HL-60 (cell line): ENCODE measurements around the gene MAGI2.

Source experiments
- DNase-seq, 2 experiments: peaks; one replicate each; pipeline ENCODE4 v3.0.0-alpha.2; 2010 to 2020; ENCODE audit warnings: low read depth in 1 of 2, low spot score in 1 of 2
- H3K27ac ChIP-seq: fragments of 250-450 bp; sonication (Bioruptor Pico); replicated peaks from 2 replicates; pipeline ENCODE4 v1.5.1; 2020; ENCODE audit warnings: mild to moderate bottlenecking, moderate library complexity
- H3K27me3 ChIP-seq: fragments of 250-450 bp; sonication (Bioruptor Pico); 2 replicates; pipeline ENCODE4 v1.5.1; 2021; ENCODE audit warnings: mild to moderate bottlenecking, moderate library complexity; ENCODE audit not compliant: insufficient read depth, poor library complexity, severe bottlenecking
- H3K4me3 ChIP-seq: replicated peaks from 2 replicates; pipeline ENCODE4 v1.5.1; 2011; ENCODE audit warnings: mild to moderate bottlenecking, control low read depth, low read length; ENCODE audit not compliant: insufficient read depth
- CTCF ChIP-seq: IDR thresholded peaks from one replicate; pipeline ENCODE4 v1.5.1; 2011; ENCODE audit warnings: low read length, control low read depth, inconsistent platforms; ENCODE audit not compliant: insufficient read depth
- GABPA ChIP-seq: IDR thresholded peaks from 2 replicates; pipeline ENCODE4 v1.6.1; 2012; ENCODE audit warnings: low read depth
- POLR2AphosphoS5 ChIP-seq: IDR thresholded peaks from 2 replicates; pipeline ENCODE4 v1.6.1; 2012; ENCODE audit warnings: low read depth
- REST ChIP-seq: IDR thresholded peaks from 2 replicates; pipeline ENCODE4 v1.6.1; 2012; ENCODE audit warnings: low read depth; ENCODE audit not compliant: insufficient replicate concordance
- SPI1 ChIP-seq: IDR thresholded peaks from 2 replicates; pipeline ENCODE4 v1.6.1; 2012; ENCODE audit warnings: low read depth, mild to moderate bottlenecking, borderline replicate concordance

Gene MAGI2

GRCh38 chr7:78476851-78477405 lies 976.5 kb downstream of the MAGI2 start:
- DNase-seq, result no peak

DNA sequence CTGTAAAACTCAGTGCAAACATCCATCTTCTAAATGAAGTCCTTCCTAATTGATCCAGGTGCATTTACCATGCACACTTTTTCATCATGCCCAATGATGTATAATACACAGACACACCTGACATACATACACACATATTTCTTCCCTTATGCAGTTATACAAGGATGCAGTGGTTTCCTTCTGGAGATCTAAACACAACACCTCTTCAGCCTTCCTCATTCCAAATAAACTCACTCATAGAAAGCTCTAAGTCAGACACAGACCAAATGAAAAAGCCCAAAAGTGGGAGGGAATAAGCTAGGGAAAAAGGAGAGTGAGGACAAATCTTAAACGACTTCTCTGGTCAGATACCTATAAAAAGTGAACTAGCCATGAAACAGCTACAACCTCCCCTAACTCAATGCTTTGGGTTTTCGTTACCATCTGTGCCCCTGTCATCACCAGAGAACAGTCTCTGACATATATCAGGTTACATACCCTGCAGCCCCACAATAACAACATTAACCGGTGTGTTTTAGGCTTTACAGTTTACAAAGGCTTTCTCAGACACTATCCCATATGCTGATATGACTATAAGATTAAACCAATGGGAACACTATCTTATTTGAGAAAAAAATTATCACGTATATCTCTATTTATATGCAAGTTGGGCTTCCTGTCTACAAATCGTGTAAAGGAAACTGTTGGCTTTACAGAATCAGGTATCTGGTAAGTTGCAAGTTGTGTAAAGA lies 979.7 kb downstream of the MAGI2 start:
- no peak for DNase-seq
- no peak overlapping the region for H3K27ac ChIP-seq

More at GRCh38 chr7:78476851-78477405, 976.5 kb downstream of the MAGI2 start:
- no peak overlapping the region for H3K27ac ChIP-seq
- no peaks in the 10 kb centered on the region for H3K27me3 ChIP-seq
- H3K4me3 ChIP-seq, result no peak overlapping the region
- TF ChIP-seq CTCF (no peak), POLR2AphosphoS5 (no peak), SPI1 (no peak), GABPA (no peak)

DNA sequence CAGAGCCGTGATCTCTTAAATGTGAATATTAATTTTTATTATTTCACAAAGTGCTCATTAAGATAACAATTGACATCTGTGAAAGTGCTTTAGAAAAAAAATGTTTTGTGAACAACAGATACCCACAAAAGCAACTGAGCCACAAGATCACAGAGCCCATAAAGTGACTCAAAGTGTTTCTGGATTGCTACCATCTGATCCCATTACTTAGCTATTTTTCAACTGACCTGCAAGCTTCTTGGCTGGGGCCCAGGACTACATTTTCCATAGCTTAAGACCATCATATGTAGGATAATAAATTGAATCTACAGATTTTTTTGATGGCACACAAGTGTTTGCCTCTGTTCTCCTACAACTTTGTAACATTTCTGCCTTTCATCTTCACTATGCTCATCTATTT lies 980.4 kb downstream of the MAGI2 start:
- H3K27ac ChIP-seq, result no peak overlapping the region
- no peaks in the 10 kb centered on the region for H3K27me3 ChIP-seq
- TF ChIP-seq CTCF, result no peak
- no peak for TF ChIP-seq GABPA
- TF ChIP-seq POLR2AphosphoS5, result no peak
- DNase-seq, result no peak
- H3K4me3 ChIP-seq, result no peak overlapping the region

More for the DNA sequence above, 979.7 kb downstream of the MAGI2 start:
- TF ChIP-seq GABPA (no peak), SPI1 (no peak)
- no peaks in the 10 kb centered on the region for H3K27me3 ChIP-seq
- no peak overlapping the region for H3K4me3 ChIP-seq

GRCh38 chr7:78472519-78472918 lies 980.9 kb downstream of the MAGI2 start:
- H3K27ac ChIP-seq, result no peak overlapping the region
- no peak overlapping the region for H3K4me3 ChIP-seq
- H3K27me3 ChIP-seq, result no peaks in the 10 kb centered on the region
- DNase-seq, result no peak
- no peak for TF ChIP-seq CTCF

DNA sequence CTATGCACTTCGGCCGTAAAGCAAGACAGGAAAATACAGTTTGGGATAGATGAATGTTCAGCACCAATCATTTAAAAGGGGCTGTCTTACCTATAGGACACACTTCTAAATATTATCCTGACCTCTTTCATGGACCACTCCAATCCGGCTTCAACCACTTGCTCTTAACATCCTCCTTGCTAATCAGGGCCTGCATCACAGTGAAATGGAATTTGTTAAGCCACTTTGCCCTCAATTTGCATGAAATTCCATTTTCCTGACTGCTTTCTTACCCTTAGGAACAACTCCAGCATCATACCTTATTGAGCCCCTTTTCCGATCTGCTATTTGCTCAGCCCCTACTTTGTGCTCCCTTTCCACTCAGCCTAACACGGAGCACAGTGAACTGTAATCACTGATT lies 987.6 kb downstream of the MAGI2 start:
- Histone ChIP-seq H3K27ac (no peak overlapping the region), H3K27me3 (no peaks in the 10 kb centered on the region), H3K4me3 (no peak overlapping the region)
- DNase-seq, result no peak
- TF ChIP-seq GABPA (no peak), CTCF (no peak), SPI1 (no peak), REST (no peak), POLR2AphosphoS5 (no peak)
